ENCODE measurements around the gene IKZF1.

The IKZF1 gene

DNA sequence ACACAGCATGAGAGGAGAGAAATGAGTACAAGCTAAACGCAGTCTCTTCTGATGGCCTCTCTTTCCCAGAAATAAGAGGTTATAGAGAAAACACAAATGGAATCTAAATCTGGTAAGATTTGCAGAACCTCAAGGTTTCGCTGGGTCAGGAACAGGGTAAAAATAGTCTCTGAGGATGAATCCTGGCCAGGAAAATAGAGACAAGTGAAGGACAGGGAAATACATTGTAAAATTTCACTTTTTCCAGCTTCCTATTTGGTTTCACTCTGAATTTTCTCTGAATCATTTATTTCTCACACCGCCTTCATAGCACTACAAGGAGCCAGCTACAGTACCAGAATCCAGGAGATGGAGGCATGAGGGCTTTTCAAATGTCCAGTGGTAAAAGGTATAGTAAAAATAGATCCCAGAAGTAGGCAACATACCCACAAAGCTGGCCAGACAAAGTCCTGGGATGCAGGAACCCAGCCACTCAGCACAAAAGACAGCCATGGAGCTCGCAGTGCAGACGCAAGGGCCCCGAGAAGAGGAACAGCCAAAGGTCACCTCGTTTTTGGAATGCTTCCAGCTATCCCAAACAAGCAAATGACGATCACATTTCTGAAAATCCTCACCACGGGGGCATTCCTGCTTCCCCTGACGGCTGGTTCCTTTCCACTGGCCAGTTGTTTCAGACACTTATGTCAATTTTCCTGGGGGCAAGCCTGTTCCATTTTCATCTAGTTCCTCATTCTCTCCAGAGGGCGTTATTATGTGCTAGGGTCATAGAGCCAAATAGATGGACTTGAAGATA, 21.5 kb upstream of the IKZF1 start:
- no peak for DNase-seq (ENCODE audit: extremely low read depth in 1 of 2, low read depth in 1 of 2)

DNA sequence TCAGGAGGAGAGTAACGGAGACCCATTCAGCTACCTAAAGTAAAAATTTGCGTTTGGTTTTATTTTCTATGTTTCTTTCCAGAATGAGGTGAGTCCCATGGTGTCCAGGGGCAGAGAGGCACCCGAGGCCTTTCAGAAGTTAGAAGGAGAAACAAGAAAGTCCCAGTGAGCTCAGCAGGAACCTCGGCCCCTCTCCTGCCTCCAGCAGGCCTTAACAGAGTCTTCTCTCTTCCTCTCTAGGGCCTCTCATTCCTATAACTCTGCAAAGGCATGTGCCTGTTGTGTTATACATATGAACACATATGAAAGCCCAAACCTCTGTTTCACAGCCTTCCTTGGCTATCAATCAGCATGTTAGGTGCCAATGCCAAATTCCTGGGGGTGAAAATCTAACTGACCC, 20.8 kb upstream of the IKZF1 start:
- no peak for DNase-seq (ENCODE audit: extremely low read depth in 1 of 2, low read depth in 1 of 2)

DNA sequence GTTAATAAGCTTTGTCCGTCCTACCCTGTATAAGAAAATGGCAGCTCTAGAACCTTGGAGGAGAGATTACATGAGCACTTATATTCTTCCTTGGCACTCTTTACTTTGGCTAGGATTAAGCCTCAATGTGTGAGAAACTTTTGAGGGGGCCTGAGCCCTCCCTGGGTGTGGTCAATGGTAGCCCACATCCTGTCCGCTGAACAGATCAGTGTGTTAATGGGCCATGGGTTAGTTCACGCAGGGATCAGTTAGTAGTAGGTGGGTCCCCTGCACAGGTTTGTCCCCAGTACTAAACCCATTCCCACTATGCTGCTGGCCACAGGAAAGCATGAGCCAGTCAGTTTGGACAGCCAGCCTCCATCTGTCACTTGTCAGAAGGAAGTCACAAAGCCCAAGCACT, 20.2 kb upstream of the IKZF1 start:
- no peak for DNase-seq (ENCODE audit: extremely low read depth in 1 of 2, low read depth in 1 of 2)

DNA sequence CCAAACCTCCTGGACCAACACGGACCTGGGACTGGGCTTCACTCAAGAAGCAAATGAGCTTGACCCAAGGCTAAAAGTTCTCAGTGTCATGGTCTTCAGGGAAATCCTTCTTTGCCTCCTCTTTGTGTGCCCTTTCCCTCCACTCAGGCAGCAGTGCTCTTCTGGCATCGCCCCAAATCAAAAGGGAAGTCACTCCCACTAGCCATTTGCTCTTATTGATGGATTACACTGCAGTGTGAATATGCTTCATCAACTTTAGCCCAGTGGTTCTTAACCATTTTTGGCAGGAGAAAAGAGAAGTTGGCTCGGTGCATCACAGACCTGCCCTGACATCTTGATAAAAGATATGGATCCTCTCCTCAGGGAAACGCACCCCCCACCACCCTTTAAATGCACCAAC, 19.2 kb upstream of the IKZF1 start:
- no peak for DNase-seq (ENCODE audit: extremely low read depth in 1 of 2, low read depth in 1 of 2)

DNA sequence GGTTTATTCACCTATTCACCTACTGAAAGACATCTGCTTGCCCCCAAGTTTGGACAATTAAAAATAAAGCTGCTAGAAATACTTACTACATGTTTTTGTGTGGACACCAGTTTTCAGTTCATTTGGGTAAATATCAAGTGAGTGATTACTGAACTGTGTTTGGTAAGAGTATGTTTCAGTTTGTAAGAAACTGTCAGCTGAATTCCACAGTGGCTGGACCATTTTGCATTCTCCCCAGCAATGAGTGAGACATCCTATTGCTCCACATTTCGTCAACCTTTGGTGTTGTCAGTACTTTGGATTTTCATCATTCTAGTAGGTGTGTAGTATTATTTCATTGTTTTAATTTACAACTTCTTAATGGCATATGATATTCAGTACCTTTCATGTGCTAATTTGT, 17.4 kb upstream of the IKZF1 start:
- DNase-seq (ENCODE audit: extremely low read depth in 1 of 2, low read depth in 1 of 2): no peak

DNA sequence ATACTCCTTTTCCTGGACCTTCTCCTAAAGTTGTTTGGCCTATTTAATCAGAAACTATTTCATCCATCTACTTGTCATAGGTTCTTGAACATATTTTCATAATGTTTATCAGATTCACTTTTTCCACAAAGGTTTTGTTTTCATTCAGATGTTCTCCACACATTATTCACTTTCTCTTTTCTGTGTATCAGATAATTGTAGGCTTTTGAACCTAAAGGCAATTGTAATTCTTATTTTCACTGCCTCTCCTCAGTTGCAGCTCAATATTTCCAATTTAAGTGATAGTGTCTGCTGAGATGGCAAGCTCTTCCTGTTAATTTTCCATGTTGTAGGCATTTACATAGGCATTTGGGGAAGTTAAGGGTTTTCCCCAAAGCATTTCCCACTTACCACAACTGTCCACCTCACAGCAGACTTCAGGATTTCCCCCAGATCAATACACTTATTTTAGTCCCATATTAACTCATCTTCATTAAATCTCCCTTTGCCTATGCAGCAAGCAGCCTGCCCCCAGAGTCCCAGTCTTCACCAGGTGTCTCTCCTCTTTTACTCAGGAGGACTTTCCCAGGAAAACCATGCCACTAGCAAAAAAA, 12.3 kb upstream of the IKZF1 start:
- DNase-seq (ENCODE audit: extremely low read depth in 1 of 2, low read depth in 1 of 2): no peak

DNA sequence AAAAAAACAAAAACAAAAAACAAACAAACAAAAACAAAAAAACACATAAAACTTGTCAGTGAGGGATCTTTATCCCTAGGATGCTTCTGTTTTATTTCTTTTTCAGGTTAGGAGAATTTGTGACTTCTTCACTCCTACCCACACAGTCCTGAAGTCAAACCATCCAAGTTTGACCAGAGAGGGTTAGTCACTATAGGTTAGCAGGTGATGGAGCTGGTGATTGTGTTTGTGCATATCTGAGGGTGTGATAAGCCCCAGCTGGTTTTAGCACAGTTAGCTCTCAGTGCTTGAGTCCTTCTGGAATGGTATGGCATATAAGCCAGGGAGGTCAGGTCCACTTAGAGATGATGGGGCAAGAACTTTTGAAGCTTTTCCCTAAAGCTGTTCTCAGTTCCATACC, 11.8 kb upstream of the IKZF1 start:
- DNase-seq (ENCODE audit: extremely low read depth in 1 of 2, low read depth in 1 of 2): no peak

DNA sequence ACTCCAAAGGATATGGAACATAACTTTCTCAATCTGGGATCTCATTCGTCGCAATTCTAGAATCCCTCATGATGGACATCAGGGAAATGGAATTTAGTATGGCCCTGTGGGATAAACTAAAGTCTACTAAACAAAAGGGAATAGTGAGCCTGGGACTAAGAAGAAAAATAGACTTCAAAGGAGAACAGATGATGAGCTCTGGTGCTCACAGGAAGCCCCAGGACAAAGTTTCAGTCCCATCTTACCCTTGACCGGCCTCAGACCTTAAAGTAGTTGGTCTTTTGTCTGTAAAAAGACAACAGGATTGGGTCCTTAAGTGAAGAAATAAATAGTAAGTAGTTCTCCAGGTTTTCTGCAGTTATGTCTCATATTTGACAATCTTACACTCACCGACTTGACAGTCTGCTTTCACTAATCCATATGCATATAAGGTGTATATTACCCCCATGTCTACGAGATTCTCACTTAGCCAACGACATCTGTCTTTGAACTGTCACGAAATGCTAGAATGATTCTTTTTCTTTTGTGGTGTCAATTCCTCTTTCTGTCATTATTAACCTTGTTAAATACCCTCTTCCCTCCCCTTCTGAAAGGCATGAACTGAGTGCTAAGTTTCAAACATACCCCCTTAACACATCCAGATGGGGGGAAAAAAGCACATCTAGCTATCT, 10.9 kb upstream of the IKZF1 start:
- no peak for DNase-seq (ENCODE audit: extremely low read depth in 1 of 2, low read depth in 1 of 2)

DNA sequence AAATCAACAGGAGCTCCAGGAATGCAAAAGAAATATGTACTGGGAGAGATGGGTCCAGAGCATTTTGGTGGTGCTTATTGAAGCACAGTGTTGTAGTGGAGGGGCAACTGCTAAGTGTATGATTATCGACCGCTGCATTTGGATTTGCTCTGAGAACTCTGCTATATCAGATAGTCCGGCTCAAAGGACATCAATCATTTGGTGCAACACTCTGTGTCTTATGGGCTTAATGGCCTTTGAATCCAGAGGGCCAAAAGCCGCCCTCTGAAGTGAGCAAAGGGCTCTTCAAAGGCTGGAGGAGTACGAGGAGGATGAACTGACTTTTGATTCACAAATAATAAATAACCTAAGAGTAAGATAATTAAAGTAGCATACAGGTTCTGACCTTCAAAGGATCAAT, 9.4 kb upstream of the IKZF1 start:
- DNase-seq (ENCODE audit: extremely low read depth in 1 of 2, low read depth in 1 of 2): no peak

DNA sequence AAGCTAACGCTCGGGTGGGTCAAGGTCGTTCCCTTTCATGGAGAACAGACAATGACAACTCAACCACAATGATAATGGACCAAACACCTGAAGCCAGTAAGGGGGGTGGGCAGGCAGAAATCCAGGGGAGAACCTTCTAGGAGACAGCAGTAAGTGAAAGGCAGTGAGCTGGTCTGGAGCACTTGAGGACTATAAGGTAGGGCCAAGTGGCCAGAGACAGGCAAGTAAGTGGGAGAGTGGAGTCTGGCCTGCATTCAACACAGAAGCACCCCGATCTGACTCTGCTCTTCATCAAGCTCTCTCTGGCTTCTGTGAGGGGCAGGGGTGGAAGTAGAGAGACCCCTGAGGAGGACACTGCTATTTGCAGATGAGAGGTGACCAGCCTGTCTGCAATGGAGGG, 7.7 kb upstream of the IKZF1 start:
- DNase-seq (ENCODE audit: extremely low read depth in 1 of 2, low read depth in 1 of 2): no peak

DNA sequence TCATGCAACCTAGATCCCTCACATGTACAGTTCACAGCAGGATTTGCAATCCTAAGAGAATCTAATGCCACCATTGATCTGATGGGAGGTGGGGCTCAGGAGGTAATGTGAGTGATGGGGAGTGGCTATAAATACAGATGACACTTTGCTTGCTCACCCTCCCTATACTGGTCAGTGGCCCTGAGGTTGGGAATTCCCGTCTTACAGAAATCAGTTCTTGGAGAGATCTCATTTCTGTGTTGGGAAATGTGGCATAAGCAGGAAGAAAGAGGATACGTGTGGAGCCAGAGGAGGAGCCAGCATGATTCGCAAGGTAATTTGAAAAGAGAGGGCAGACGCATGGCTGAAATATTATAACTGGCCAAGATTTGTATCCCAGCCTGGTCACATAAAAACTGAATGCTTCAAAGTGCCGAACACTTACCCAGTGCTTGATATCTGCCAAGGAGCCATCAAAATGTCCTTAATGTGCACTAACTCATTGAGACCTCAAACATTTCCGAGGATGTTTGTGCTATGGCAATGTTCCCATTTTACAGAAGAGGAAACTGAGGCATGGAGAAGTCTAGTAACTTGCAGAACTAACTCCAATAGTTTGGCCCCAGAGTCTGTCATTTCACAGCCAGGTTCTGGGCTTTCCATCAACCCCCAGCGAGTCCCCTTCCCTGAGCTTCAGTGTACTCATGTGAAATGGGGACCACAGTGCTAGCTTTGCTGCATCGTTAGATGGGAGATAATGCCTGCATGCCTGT, 5.5 kb upstream of the IKZF1 start:
- DNase-seq (ENCODE audit: extremely low read depth in 1 of 2, low read depth in 1 of 2): no peak

DNA sequence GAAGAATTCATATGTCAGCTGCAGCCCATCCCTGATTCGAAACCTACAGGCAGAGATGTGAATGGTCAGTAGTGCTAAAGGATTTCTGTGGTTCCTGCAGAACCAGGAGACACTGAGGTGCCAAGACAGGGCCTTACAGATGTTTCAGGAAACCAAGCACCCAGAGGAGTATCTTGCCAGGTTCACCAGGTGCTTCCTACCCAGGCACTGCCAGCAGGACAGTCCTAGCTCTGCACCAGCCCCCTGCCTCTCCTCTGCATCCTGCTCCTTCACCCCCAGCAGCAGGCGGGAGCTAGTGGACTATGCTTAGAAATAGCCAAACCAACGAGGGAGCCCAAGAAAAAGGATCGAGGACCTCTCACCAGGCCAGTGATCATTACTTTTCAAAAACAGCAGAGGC, 4.2 kb upstream of the IKZF1 start:
- no peak for DNase-seq (ENCODE audit: extremely low read depth in 1 of 2, low read depth in 1 of 2)

DNA sequence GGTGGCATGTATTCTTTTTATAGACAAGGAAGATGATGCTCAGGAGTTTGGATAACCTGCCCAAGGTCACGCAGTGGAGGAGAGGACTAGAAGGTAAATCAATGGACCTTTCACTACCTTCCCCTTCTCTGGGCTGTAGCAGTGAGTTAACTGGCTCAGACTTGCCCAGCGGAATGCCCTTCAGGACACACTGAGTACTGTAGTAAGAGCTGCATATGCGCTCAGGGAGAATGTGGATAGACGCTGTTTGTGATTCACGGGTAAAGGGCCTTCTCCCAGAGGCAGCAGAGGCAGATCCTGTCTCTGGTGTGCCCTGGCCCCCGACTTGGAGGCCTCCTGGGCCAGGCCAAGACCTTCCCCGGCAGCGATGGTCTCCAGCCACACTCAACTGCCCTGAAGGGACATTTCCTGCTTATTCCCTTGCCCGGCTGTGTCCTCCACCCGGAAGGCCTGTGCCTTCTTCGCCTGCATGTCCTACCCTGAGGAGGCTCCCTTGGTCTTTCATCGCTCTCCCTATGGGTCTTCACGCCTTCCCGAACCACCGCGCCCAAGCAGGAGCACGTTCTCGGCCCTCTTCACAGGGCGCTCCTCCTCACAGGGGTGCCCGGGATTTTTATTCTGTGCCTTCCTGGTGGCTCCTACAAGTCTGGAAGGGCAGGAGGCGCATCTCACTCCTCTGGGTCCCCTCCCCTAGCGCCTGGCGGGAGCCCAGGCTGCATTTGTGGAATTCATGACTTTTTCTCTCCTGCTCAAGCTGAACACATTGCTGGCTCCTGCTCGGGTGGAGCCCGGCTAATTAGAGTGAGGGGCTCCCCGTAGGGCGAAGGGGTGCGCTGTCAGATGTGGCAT, 1.8 kb upstream of the IKZF1 start:
- no peak for DNase-seq (ENCODE audit: extremely low read depth in 1 of 2, low read depth in 1 of 2)

DNA sequence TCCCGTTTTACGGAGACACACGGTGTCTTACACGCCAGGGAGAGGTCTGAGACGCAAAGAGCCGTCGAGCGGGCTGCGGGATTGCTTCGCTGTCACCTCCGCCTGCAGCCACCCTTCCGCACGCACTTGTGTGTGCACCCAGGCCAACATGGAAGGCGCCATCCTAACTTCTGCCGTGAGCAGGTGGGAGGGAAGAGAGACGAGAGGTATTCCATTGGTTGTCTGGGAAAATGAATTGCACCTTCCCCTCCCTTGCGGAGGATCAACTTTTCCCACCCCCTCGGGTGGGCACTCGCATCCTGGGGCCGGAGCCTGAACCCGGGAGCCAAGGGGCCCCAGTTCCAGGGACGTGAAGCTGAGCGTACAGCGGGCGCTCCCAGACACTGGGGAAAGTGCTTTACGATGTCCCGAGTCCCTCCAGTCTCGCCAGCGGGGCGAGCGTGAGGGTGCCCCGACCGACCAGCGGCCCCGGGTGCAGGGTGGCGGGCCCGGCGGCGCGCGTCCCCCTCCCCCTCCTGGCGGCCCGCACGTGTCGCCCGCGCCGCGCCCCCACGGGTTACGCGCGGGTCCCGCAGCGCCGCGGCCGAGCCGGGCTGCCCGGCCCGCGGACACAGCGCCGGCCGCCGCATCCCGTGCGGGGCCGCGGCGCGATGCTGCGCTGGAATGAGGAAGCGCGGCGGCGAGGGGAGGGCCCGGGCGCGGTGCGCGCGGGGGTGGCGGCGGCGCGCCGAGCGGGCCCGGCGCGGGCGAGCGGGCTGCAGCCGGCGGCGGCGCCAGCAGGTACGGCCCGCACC, 984 bp upstream of the IKZF1 start:
- no peak for DNase-seq (ENCODE audit: extremely low read depth in 1 of 2, low read depth in 1 of 2)

DNA sequence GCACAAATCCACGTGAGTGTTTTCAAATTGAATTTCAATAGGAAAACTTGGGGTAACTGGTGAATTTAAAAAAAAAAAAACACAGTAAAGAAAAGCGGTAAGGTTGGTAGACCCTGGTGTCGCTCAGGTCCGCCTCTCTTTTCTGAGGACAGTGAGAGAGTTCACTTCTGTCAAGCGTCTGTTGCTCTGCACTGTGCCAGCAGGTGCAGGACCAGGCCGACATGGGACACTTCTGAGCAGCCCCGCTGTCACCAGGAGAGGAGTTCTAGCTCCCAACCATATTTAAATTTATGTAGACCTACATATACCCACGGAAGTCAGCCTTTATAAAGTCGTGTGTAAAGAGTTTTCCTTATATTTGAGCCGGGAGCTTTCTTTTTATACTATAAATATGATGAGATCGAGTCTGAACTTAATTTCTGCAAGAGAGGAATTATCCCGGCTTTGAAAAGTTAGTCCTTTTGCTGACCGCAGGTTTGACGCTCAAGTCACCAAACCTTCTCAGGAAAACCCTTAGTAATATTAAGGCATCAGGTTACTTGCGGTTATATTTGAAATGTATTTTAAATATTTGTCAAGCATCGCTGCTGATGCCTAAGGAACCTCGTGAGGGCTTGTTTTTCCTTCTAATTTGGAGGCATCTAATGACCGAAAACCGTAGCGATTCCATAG, 531 bp downstream of the IKZF1 start:
- DNase-seq (ENCODE audit: extremely low read depth in 1 of 2, low read depth in 1 of 2): no peak

DNA sequence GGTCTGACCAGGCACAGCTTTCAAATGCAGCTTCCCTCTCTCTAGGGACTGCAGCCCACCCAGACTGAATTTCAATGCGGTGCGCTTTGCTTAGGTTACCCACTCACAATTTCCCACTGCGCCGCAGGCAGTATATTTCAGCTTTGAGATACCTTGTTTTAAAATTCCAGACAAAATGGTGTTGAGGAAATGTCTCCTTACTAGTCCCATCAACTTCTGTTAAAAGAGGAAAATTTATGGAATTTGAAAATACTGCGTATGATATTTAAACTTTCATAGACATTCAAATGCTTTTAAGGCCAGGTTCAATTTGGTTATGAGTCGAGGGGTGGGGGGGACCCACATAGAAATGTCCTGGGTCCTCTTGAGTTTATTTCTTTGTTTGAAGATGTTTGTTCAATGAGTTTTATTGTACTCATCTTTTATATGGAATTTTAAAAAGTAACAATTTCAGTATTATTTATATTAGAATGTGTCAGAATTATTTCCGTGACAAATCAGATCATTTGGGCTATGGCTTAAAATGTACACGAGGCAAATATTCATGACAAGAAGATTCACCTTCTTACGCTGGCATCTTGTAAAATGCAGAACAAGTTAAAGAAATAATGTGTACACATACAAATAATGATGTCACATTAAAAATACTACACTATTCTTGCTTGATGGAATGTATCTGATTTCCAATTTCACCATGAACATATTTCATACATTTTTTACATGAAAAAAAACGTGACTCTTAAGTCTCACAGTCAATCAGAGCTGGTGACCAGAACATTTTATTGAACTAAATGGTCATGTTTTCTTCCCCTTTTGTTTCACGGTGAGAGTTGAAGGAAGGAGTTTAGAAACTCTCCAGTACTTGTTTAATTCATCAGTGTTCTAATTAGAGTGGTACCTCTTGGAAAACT, 1.3 kb downstream of the IKZF1 start:
- DNase-seq (ENCODE audit: extremely low read depth in 1 of 2, low read depth in 1 of 2): no peak

DNA sequence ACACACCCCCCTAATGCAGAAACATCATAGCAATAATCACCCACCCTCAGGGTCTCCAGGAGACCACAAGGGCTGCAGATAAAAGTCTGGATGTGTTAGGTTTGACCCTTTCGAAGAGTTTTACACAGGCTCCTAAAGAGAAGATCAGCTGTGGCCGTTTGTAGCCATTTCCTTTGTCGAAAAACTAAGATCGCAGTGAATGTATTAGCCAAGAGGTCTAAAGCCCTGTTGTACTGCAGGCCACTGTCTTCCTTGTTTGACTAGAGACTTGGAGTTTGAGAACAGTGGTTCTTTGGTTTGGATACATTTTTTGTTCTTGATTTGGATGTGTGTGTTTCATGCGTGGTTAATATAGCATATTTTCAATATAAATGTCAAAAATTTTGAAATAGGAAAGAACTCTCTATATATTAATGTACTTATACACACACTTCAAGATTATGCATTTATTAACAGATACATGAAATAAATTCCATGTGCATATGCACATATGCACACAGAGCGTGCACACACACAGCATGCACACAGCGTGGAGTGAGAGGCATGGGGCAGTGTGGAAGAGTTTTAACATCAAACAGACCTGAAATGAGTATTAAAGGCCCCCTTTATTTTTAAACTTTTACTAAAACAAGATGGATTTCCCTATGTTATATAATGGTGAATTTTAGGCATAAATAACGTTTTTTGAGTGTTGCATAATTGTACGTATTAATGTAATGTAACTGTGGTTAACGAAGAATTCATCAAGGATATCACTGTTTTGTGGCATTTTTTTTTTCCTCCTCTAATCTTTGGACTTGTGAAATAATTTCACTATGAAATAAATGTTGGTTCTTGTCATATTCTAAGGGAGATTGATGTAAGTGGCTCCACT, 2.2 kb downstream of the IKZF1 start:
- no peak for DNase-seq (ENCODE audit: extremely low read depth in 1 of 2, low read depth in 1 of 2)

Measured in stimulated activated CD8-positive, alpha-beta memory T cell treated with anti-CD3 and anti-CD28 coated beads, Interleukin-7, amount 100 ng/mL, for 48 hours (primary cell).